Measurements from ENCODE around the gene CYP4F11. TPM values are rescaled to one million over a fixed set of nuclear protein-coding genes. Genes with fewer than 3 reads are reported as not detected.

Gene CYP4F11
- total RNA-seq, 1 donor from 2014 or later, result 3.5 TPM

- intact Hi-C loops (cut with DNase I), result no loop called here
- peaks cover 11% of the 10 kb centered on the region for H3K27me3 ChIP-seq (ENCODE audit: low read depth)
- H3K9me3 ChIP-seq, result no peaks in the 10 kb centered on the region
- DNase-seq (no peak), ATAC-seq (no peak)
- H3K27ac ChIP-seq, result no peak overlapping the region
- no peak for TF ChIP-seq CTCF (IDR thresholded peaks at IDR 0.05)
- no peaks in the 10 kb centered on the region for H3K4me1 ChIP-seq
- no peaks in the 10 kb centered on the region for H3K36me3 ChIP-seq
- H3K4me3 ChIP-seq, result no peak overlapping the region
Observed at GRCh38 chr19:15971224-15971780, 37.0 kb upstream of the CYP4F11 start.

- Histone ChIP-seq H3K4me1 (no peaks in the 10 kb centered on the region), H3K9me3 (no peaks in the 10 kb centered on the region), H3K27ac (no peak overlapping the region), H3K27me3 (ENCODE audit: low read depth) (peaks cover 21% of the 10 kb centered on the region), H3K4me3 (no peak overlapping the region), H3K36me3 (no peaks in the 10 kb centered on the region)
- no peak for ATAC-seq
- TF ChIP-seq CTCF (IDR thresholded peaks at IDR 0.05), result no peak
- intact Hi-C loops (cut with DNase I), result no loop called here
- no peak for DNase-seq
Observed at GRCh38 chr19:15964231-15964630, 29.9 kb upstream of the CYP4F11 start.

- intact Hi-C loops (cut with DNase I), result no loop called here
- H3K4me3 ChIP-seq, result no peak overlapping the region
- H3K27ac ChIP-seq, result no peak overlapping the region
- no peaks in the 10 kb centered on the region for H3K36me3 ChIP-seq
- TF ChIP-seq CTCF (IDR thresholded peaks at IDR 0.05), result no peak
- no peaks in the 10 kb centered on the region for H3K4me1 ChIP-seq
- H3K9me3 ChIP-seq, result no peaks in the 10 kb centered on the region
- ATAC-seq (no peak), DNase-seq (no peak)
- H3K27me3 ChIP-seq (ENCODE audit: low read depth), result peaks cover 21% of the 10 kb centered on the region
Observed at GRCh38 chr19:15962319-15962718, 28.0 kb upstream of the CYP4F11 start.

- ATAC-seq (no peak), DNase-seq (no peak)
- no peak for TF ChIP-seq CTCF (IDR thresholded peaks at IDR 0.05)
- Histone ChIP-seq H3K27ac (no peak overlapping the region), H3K36me3 (no peaks in the 10 kb centered on the region), H3K27me3 (ENCODE audit: low read depth) (peaks cover 26% of the 10 kb centered on the region), H3K9me3 (no peaks in the 10 kb centered on the region), H3K4me1 (no peaks in the 10 kb centered on the region), H3K4me3 (no peak overlapping the region)
- intact Hi-C loops (cut with DNase I), result no loop called here
Observed at GRCh38 chr19:15954820-15955219, 20.5 kb upstream of the CYP4F11 start.

- Histone ChIP-seq H3K4me1 (no peaks in the 10 kb centered on the region), H3K36me3 (no peaks in the 10 kb centered on the region), H3K27me3 (ENCODE audit: low read depth) (peaks cover 10% of the 10 kb centered on the region), H3K9me3 (peaks cover 12% of the 10 kb centered on the region), H3K27ac (no peak within 1 kb of the TSS), H3K4me3 (no peak within 1 kb of the TSS)
- no peak for ATAC-seq
- no peak for TF ChIP-seq CTCF (IDR thresholded peaks at IDR 0.05)
- intact Hi-C loops (cut with DNase I), result no loop called here
- DNase-seq, result no peak
Observed at GRCh38 chr19:15948223-15949058, 14.1 kb upstream of the CYP4F11 start, which contains the start of gene OR10H4. Gene OR10H4, plus strand, starts transcription at chr19:15949008. Its CDS starts 0 bp downstream, at chr19:15949008.

All from lower lobe of right lung (tissue), 2 donors.